Lower leg skin (tissue), 4 donors: ENCODE measurements around the gene CALN1. TPM values are rescaled to one million over a fixed set of nuclear protein-coding genes. Genes with fewer than 3 reads are reported as not detected.

Source experiments
- DNase-seq, 2 donors: peaks; one replicate each; pipeline ENCODE4 v3.0.0-alpha.2; 2019; ENCODE audit warnings: low spot score in 2 of 2
- H3K4me3 ChIP-seq: fragments of 200-600 bp; sonication (generic); 2 replicates; pipeline ENCODE4 v1.5.1; 2017; ENCODE audit warnings: mild to moderate bottlenecking, low read depth; ENCODE audit not compliant: poor library complexity, severe bottlenecking
- CTCF ChIP-seq, 3 donors: fragments of 450-650 bp; IDR thresholded peaks; one replicate each; pipeline ENCODE4 v1.5.1; 2016; ENCODE audit warnings: antibody characterized with exemption in 3 of 3, mild to moderate bottlenecking in 3 of 3, moderate library complexity in 2 of 3
- POLR2A ChIP-seq, 2 donors: fragments of 450-650 bp; IDR thresholded peaks; one replicate each; pipeline ENCODE4 v1.6.1; 2016 to 2017; ENCODE audit warnings: antibody characterized with exemption in 2 of 2, mild to moderate bottlenecking in 1 of 2, moderate library complexity in 1 of 2
- WGBS, 2 donors: methylation state at CpG; one replicate each; pipeline ENCODE4 v1.1.5; 2018; 5-methylcytosine and 5-hydroxymethylcytosine counted together
- intact Hi-C: fragments of 100-400 bp; cut with DNase I; formaldehyde crosslinking; loops from one replicate; pipeline ENCODE4 v1.15.0; 2023; ENCODE audit warnings: low total_unique reads
- total RNA-seq, 4 donors: library from RNA; depleted of rRNA; stranded (reverse); fragments of >200 nt; gene quantifications; one replicate each; pipeline ENCODE4 v1.1.0, GENCODE V29; 2016

The CALN1 gene
- total RNA-seq, 4 donors from 2014 or later = 2.3 to 11.2 (median 7.3) TPM

- intact Hi-C loops = no loop called here
- WGBS, 2 donors = 92% methylated on average over 3 of the region's 3 CpGs
- TF ChIP-seq CTCF (IDR thresholded peaks at IDR 0.05) (no peak), POLR2A (IDR thresholded peaks at IDR 0.05) (no peak)
- no peak overlapping the region for H3K4me3 ChIP-seq
- DNase-seq = no peak
Measured at GRCh38 chr7:72059925-72060324, 352.2 kb downstream of the CALN1 start.

- intact Hi-C loops = no loop called here
- DNase-seq = peak; percentile 16 to 87
- TF ChIP-seq POLR2A (IDR thresholded peaks at IDR 0.05) = no peak
- TF ChIP-seq CTCF (IDR thresholded peaks at IDR 0.05) = no peak
- 66 to 73% methylated on average over 8 of the region's 8 CpGs for WGBS, 2 donors
- no peak overlapping the region for H3K4me3 ChIP-seq
Measured at GRCh38 chr7:72058579-72058978, 353.6 kb downstream of the CALN1 start.

GRCh38 chr7:72057796-72058195, 354.3 kb downstream of the CALN1 start:
- 53 to 55% methylated on average over 11 of the region's 11 CpGs for WGBS, 2 donors
- H3K4me3 ChIP-seq = no peak overlapping the region
- TF ChIP-seq CTCF (IDR thresholded peaks at IDR 0.05) = no peak
- no peak for TF ChIP-seq POLR2A (IDR thresholded peaks at IDR 0.05)
- no peak for DNase-seq
- intact Hi-C loops = no loop called here

- TF ChIP-seq CTCF (IDR thresholded peaks at IDR 0.05) = no peak
- no peak for TF ChIP-seq POLR2A (IDR thresholded peaks at IDR 0.05)
- intact Hi-C loops = no loop called here
- 89 to 93% methylated on average over 2 of the region's 2 CpGs for WGBS, 2 donors
- no peak for DNase-seq
- H3K4me3 ChIP-seq = no peak overlapping the region
Measured at GRCh38 chr7:72057231-72057630, 354.9 kb downstream of the CALN1 start.

- intact Hi-C loops = no loop called here
- H3K4me3 ChIP-seq = no peak overlapping the region
- DNase-seq = no peak
- no peak for TF ChIP-seq CTCF (IDR thresholded peaks at IDR 0.05)
- TF ChIP-seq POLR2A (IDR thresholded peaks at IDR 0.05) = no peak
- 83 to 85% methylated on average over 2 of the region's 2 CpGs for WGBS, 2 donors
Measured at GRCh38 chr7:72055426-72055825, 356.7 kb downstream of the CALN1 start.

- DNase-seq = no peak
- WGBS, 2 donors = 86 to 87% methylated on average over 4 of the region's 4 CpGs
- intact Hi-C loops = no loop called here
- H3K4me3 ChIP-seq = no peak overlapping the region
- TF ChIP-seq CTCF (IDR thresholded peaks at IDR 0.05) = no peak
- no peak for TF ChIP-seq POLR2A (IDR thresholded peaks at IDR 0.05)
Measured at GRCh38 chr7:72053292-72053691, 358.8 kb downstream of the CALN1 start.
